GM10266 (cell line): ENCODE data around the gene CEACAM5.

Source experiments
- DNase-seq: peaks from one replicate; pipeline ENCODE4 v3.0.0; 2012; ENCODE audit errors: extremely low spot score
- TF ChIP-seq, protein P1 (sequence below): IDR thresholded peaks from 2 replicates; pipeline ENCODE4 v1.5.1; 2012; ENCODE audit warnings: mild to moderate bottlenecking, low read depth; ENCODE audit not compliant: control insufficient read depth, insufficient read depth; ENCODE audit errors: missing control alignments

CEACAM5 gene

DNA sequence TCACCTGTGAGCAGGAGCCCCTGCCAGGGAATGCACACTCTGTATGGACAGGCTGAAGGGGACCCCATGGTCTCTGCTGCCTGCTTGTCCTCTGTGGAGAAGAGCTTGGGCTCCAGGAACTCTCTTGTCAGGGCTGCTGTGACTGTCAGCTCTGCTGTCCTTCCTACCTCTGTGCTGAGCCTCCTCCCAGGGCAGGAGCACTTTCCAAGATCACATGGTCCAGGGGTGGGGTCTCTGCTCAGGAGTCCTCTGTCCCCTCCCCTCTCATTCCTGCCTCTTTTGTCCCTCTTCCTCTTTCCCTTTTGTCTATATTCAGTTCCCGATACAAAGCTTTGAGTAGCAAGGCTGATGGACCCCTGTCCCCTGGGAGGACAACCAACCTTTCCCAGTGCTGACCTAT, 20.3 kb upstream of the CEACAM5 start, which contains the start of gene CEACAM7:
Gene CEACAM7, minus strand, starts transcription at position 173 of the 400 bp plus-strand sequence. Its CDS starts 105 bp downstream, at position 68.
- TF ChIP-seq, protein P1, sequence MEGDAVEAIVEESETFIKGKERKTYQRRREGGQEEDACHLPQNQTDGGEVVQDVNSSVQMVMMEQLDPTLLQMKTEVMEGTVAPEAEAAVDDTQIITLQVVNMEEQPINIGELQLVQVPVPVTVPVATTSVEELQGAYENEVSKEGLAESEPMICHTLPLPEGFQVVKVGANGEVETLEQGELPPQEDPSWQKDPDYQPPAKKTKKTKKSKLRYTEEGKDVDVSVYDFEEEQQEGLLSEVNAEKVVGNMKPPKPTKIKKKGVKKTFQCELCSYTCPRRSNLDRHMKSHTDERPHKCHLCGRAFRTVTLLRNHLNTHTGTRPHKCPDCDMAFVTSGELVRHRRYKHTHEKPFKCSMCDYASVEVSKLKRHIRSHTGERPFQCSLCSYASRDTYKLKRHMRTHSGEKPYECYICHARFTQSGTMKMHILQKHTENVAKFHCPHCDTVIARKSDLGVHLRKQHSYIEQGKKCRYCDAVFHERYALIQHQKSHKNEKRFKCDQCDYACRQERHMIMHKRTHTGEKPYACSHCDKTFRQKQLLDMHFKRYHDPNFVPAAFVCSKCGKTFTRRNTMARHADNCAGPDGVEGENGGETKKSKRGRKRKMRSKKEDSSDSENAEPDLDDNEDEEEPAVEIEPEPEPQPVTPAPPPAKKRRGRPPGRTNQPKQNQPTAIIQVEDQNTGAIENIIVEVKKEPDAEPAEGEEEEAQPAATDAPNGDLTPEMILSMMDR, result no peak
- DNase-seq, result no peak

DNA sequence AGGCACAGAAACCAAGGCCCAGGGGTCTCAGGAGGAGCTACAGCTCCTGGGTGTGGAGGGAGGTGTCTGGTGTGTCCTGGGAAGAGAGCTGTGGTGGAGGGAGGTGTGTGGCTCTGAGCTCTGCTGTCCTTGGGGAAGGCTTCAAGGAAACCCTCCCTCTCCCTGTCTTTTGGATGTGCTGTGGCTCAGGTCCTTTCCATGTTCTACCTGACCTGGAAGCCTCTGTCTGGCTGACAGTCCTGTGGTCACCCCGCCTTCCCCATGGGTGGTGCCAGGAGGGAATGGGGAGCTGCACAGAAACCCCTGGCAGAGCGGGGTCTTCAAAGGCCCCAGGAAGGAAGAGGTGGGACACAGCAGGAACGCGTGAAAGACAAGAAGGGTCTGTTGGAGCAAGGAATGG, 19.7 kb upstream of the CEACAM5 start:
- DNase-seq, result no peak
- TF ChIP-seq, protein P1, result no peak

DNA sequence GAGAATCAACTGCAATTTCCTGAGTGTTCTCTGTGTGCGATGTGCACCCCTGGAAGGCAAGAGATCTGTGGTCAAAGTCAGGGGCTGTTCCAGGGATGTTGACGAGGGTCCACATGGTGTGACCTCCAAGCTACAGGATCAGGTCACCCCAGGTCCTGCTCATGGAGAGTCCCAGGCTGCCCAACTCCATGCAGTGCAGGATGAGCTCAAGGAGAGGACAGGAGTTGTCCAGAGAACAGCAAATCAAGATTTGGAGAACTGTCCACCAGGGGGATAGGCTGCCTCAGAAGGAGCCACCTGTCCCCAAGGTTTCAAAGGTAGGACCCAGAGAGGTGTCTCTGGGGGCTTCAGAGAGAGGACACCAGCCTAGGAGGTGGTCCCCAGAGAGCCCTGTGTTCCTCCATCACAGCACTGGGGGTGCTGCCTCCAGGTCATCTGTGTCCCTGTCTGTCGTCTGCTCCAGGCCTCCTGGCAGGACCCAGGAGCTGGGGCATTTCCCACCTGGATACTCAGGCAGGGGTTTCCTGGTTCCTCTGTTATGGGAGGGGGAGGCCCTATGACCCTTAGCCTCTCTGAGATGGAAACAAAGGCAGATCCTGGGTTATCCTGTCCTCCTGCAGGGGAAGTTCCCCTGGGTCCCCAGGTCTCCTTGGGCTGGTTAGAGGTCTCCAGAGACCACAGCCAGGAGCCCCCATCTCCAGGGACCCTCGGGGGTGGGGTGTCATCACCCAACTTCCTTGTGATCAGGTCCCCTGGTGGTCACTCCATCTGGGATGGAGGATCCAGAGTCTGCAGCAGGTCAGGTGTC, 18.2 kb upstream of the CEACAM5 start:
- TF ChIP-seq, protein P1, result no peak
- no peak for DNase-seq

DNA sequence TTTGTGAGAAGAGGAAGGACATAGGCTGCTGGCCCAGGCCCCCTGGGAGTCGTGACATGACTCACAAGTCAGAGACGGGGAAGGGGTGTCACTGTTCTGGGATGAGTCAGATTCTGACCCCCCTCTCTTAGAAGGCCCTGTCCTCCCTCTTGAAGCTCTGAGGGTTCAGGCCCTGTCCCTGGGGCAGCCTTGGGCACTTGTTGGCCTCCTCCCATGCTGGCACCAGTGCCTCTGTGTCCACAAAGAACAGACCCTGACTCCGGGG, 17.7 kb upstream of the CEACAM5 start:
- TF ChIP-seq, protein P1, result no peak
- no peak for DNase-seq

DNA sequence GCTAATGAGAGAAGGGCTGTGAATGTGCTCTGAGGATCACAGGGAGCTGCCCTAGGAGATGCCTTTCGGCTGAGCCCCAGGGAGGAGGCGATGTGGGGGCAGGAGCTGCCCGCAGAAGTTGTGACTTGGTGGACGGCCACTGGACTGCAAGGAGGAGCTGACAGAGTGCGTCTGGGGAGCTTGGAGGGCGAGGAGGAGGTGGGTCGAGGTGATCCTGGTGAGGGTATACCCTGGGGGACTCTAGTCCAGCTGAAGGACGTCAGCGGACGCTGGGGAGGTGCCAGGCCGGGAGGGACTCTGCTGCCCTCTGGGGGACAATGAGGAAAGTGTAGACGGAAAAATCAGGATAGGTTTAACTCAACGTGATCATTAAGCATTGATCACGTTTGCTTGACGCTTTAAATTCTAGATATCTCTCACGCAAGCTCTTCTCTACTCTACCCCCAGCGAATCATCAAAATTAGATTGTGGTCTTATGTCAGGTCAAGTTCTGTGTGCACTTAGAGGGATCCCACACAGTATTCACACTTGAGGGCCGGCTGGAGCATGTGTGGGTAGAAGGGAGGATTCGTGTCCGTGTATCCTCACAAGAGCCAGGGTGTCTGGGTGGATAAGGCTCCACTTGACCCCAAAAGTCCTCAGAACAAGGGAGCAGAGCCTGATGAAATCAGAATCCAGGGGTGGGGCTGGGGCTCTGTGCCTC, 17.0 kb upstream of the CEACAM5 start:
- TF ChIP-seq, protein P1, result peak; percentile 54
- peak; percentile 47 for DNase-seq

DNA sequence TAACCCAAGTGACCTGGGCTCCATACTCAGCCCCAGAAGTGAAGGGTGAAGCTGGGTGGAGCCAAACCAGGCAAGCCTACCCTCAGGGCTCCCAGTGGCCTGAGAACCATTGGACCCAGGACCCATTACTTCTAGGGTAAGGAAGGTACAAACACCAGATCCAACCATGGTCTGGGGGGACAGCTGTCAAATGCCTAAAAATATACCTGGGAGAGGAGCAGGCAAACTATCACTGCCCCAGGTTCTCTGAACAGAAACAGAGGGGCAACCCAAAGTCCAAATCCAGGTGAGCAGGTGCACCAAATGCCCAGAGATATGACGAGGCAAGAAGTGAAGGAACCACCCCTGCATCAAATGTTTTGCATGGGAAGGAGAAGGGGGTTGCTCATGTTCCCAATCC, 14.2 kb upstream of the CEACAM5 start:
- TF ChIP-seq, protein P1, result no peak
- no peak for DNase-seq

DNA sequence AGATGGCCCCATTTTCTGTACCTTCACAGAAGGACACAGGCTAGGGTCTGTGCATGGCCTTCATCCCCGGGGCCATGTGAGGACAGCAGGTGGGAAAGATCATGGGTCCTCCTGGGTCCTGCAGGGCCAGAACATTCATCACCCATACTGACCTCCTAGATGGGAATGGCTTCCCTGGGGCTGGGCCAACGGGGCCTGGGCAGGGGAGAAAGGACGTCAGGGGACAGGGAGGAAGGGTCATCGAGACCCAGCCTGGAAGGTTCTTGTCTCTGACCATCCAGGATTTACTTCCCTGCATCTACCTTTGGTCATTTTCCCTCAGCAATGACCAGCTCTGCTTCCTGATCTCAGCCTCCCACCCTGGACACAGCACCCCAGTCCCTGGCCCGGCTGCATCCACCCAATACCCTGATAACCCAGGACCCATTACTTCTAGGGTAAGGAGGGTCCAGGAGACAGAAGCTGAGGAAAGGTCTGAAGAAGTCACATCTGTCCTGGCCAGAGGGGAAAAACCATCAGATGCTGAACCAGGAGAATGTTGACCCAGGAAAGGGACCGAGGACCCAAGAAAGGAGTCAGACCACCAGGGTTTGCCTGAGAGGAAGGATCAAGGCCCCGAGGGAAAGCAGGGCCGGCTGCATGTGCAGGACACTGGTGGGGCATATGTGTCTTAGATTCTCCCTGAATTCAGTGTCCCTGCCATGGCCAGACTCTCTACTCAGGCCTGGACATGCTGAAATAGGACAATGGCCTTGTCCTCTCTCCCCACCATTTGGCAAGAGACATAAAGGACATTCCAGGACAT, 13.4 kb upstream of the CEACAM5 start:
- TF ChIP-seq, protein P1, result no peak
- no peak for DNase-seq
